Suprapubic skin (tissue), 3 donors: ENCODE data around the gene CAPN11.

Source experiments
- CTCF ChIP-seq, 2 donors: fragments of 200-600 bp in 1 of 2; fragments of 450-650 bp in 1 of 2; sonication (generic) in 1 of 2; IDR thresholded peaks; one replicate each; pipeline ENCODE4 v1.5.1; 2016 to 2019; ENCODE audit warnings: antibody characterized with exemption in 2 of 2, mild to moderate bottlenecking in 1 of 2, moderate library complexity in 1 of 2
- EP300 ChIP-seq: sonication (generic); formaldehyde crosslinking; IDR thresholded peaks from one replicate; pipeline ENCODE4 v1.6.1; 2017; ENCODE audit warnings: antibody characterized with exemption
- POLR2A ChIP-seq, 2 donors: fragments of 450-650 bp; IDR thresholded peaks; one replicate each; pipeline ENCODE4 v1.6.1; 2017; ENCODE audit warnings: antibody characterized with exemption in 2 of 2, mild to moderate bottlenecking in 2 of 2, moderate library complexity in 2 of 2

GRCh38 chr6:44219053-44219814 is 60.6 kb downstream of the CAPN11 start:
- TF ChIP-seq CTCF (IDR thresholded peaks at IDR 0.05) (no peak), EP300 (no peak), POLR2A (IDR thresholded peaks at IDR 0.05) (peak in 1 of 2 donors; percentile 61)
